Activated B cell treated with CpG ODN at 0.5 μM for 24 hours (primary cell): Measurements from ENCODE around the gene ARHGAP26. TPM values are rescaled to one million over a fixed set of nuclear protein-coding genes. Genes with fewer than 3 reads are reported as not detected.

Experiments
- ATAC-seq: fragments of 200-7000 bp; cut with Tn5 transposase; one replicate; pipeline ENCODE4 v1.10.0; 2021; ENCODE audit warnings: low read depth, mild to moderate bottlenecking, moderate library complexity
- CTCF ChIA-PET: fragments of 350-600 bp; sonication (Branson Sonifier 250); formaldehyde crosslinking; loops from one replicate; lab custom pipeline; 2021; ENCODE audit warnings: antibody characterized with exemption; lab: Charles Lee
- POLR2A ChIA-PET: fragments of 350-600 bp; sonication (Branson Sonifier 250); formaldehyde crosslinking; loops from one replicate; lab custom pipeline; 2021; ENCODE audit warnings: antibody characterized with exemption; lab: Charles Lee
- DNase-seq: peaks from one replicate; pipeline ENCODE4 v3.0.0; 2022
- H3K27ac Mint-ChIP-seq: one replicate; pipeline ENCODE4 v1.8.0; 2020; ENCODE audit warnings: mixed read lengths
- H3K27me3 Mint-ChIP-seq: one replicate; pipeline ENCODE4 v1.8.0; 2021; ENCODE audit warnings: mixed read lengths
- H3K36me3 Mint-ChIP-seq: one replicate; pipeline ENCODE4 v1.8.0; 2021; ENCODE audit warnings: low read depth, mixed read lengths
- H3K4me1 Mint-ChIP-seq: one replicate; pipeline ENCODE4 v1.8.0; 2021; ENCODE audit warnings: mixed read lengths
- H3K4me3 Mint-ChIP-seq: one replicate; pipeline ENCODE4 v1.8.0; 2020; ENCODE audit warnings: mild to moderate bottlenecking, mixed read lengths
- H3K9me3 Mint-ChIP-seq: one replicate; pipeline ENCODE4 v1.8.0; 2020; ENCODE audit warnings: mixed read lengths
- intact Hi-C: fragments of 100-400 bp; cut with micrococcal nuclease; formaldehyde crosslinking; loops from one replicate; pipeline ENCODE4 v1.15.1; 2024
- total RNA-seq: library from RNA; stranded (reverse); gene quantifications from 2 replicates; pipeline ENCODE4 v1.2.3, GENCODE V29; 2022
- TF ChIP-seq, protein P1 (sequence below): fragments of 200-600 bp; IDR thresholded peaks from one replicate; pipeline ENCODE4 v1.8.0; 2022; ENCODE audit warnings: antibody characterized with exemption, mild to moderate bottlenecking

ARHGAP26 gene
- total RNA-seq, 1 donor from 2014 or later: 20.9 TPM

DNA sequence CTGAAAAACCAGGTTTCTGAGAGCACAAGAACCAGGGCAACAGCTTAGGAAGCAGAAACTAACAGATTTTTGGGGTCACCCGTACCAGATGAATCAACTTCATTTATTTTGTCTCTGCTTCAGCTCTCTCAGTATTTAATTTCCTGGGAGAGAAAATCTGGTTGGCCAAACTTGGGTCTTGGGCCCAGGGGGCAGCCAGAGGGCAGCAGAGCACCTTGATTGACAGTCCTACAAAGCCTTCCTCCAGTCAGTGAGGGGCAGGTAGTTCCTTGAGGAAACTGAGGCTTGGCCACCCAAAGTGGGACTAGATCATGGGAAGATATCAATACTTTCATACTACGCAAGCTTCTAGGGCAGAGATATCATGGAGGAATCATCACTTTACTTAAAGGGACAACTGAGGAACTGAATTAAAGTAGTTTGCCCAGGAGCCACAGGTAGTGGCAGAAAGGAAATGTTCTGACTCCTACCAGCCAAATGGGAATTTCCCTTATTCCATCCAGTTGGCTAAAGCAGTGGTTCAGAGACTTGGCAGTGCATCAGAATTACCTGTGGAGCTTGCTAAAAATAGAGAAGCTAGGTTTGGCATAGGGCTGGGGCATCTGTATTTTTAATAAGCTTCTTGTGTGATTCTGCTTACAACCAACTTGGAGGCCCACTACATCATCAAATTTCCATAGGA, 21.5 kb upstream of the ARHGAP26 start:
- TF ChIP-seq, protein P1, sequence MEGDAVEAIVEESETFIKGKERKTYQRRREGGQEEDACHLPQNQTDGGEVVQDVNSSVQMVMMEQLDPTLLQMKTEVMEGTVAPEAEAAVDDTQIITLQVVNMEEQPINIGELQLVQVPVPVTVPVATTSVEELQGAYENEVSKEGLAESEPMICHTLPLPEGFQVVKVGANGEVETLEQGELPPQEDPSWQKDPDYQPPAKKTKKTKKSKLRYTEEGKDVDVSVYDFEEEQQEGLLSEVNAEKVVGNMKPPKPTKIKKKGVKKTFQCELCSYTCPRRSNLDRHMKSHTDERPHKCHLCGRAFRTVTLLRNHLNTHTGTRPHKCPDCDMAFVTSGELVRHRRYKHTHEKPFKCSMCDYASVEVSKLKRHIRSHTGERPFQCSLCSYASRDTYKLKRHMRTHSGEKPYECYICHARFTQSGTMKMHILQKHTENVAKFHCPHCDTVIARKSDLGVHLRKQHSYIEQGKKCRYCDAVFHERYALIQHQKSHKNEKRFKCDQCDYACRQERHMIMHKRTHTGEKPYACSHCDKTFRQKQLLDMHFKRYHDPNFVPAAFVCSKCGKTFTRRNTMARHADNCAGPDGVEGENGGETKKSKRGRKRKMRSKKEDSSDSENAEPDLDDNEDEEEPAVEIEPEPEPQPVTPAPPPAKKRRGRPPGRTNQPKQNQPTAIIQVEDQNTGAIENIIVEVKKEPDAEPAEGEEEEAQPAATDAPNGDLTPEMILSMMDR: peak; percentile 74
- ChIA-PET CTCF (interaction anchor here (0.7 to 14.1 kb wide), 36 partner anchors 10 to 1076 kb away, joined by 3 to 386 read pairs (median 4); partner anchors contain the start of gene ARHGAP26), POLR2A (interaction anchor here (1.8 kb wide), 1 partner anchor 133 kb away, joined by 6 read pairs; no protein-coding TSS in a partner anchor)
- Mint-ChIP-seq H3K9me3 (no peaks in the 10 kb centered on the region), H3K36me3 (no peaks in the 10 kb centered on the region), H3K27me3 (peaks cover 9% of the 10 kb centered on the region), H3K4me3 (no peak overlapping the region), H3K4me1 (no peaks in the 10 kb centered on the region), H3K27ac (peak overlapping the region; percentile 15)
- intact Hi-C loops: loop anchor here (1.0 to 2.0 kb wide), 6 partner anchors 22 to 1218 kb away; partner anchors contain the start of gene ARHGAP26
- DNase-seq: peak; percentile 46
- peak; percentile 49 for ATAC-seq

DNA sequence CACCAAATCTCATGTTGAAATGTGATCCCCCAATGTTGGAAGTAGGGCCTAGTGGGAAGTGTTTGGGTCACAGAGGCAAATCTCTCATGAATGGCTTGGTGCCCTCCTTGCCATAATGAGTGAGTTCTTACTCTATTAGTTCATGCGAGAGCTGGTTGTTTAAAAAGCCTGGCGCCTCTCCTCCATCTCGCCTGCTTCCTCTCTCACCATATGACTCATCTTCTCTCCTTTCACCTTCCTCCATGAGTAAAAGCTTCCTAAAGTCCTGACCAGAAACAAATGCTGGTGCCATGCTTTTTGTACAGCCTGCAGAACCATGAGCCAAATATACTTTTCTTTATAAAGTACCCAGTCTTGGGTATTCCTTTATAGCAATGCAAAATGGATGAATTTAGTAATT, 20.9 kb upstream of the ARHGAP26 start:
- H3K4me1 Mint-ChIP-seq: no peaks in the 10 kb centered on the region
- TF ChIP-seq, protein P1: no peak
- DNase-seq (no peak), ATAC-seq (no peak)
- H3K27me3 Mint-ChIP-seq: peaks cover 5% of the 10 kb centered on the region
- ChIA-PET POLR2A (no interaction called here), CTCF (interaction anchor here (0.7 to 14.1 kb wide), 20 partner anchors 9 to 598 kb away, joined by 3 to 386 read pairs (median 6); partner anchors contain the start of gene ARHGAP26)
- H3K27ac Mint-ChIP-seq: no peak overlapping the region
- no peaks in the 10 kb centered on the region for H3K9me3 Mint-ChIP-seq
- intact Hi-C loops: loop anchor here (2.0 kb wide), 2 partner anchors 1075 to 1217 kb away; no protein-coding TSS in a partner anchor
- no peaks in the 10 kb centered on the region for H3K36me3 Mint-ChIP-seq
- no peak overlapping the region for H3K4me3 Mint-ChIP-seq

DNA sequence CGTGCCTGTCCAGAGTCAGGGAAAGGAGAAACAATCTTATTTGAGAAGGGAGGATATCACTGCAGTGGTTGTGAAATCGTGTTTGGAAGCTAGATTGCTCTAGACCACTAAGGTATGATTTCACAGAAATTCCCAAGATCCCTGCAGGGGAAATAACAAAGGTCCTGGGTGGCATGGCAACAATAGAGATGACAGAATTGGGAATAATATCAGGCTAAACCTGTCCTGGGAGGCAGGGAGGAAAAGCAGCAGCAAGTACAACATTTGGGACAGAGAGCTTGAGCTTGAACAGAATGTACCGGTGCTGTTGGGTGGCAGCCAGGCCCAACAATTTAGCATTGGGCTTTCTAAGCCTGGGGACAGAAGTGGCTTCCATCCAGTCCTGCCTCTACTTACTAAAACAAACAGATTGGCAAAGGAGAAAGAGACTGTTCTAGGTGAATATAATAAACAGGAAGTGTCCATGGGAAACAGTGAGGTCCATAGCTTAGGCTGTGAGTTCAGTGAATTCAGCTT, 17.0 kb upstream of the ARHGAP26 start:
- H3K9me3 Mint-ChIP-seq: no peaks in the 10 kb centered on the region
- POLR2A ChIA-PET: no interaction called here
- H3K27me3 Mint-ChIP-seq: no peaks in the 10 kb centered on the region
- ATAC-seq: no peak
- no peak for DNase-seq
- TF ChIP-seq, protein P1: no peak
- H3K27ac Mint-ChIP-seq: no peak overlapping the region
- no peaks in the 10 kb centered on the region for H3K4me1 Mint-ChIP-seq
- no peaks in the 10 kb centered on the region for H3K36me3 Mint-ChIP-seq
- intact Hi-C loops: no loop called here
- CTCF ChIA-PET: interaction anchor here (1.5 to 14.1 kb wide), 3 partner anchors 11 to 130 kb away, joined by 3 to 386 read pairs (median 204); no protein-coding TSS in a partner anchor
- H3K4me3 Mint-ChIP-seq: no peak overlapping the region

DNA sequence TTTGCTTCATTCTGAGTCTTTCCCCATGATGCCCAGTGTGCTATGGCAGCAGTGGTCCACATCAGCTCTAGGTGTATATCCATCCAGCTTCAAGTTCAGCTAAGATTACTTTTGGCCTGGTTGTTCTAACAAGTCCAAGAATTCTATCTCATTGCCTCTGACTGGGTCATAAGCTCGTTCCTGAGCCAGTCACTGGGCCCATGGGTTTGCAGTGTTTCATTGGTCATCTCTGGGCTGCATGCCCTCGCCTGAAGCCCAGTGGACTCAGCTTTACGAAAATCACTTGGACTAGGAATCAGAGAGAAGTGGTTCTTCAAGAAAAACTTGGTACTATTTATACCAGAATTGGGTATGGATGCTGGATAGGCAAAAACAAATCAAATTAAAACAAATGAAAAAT, 16.1 kb upstream of the ARHGAP26 start:
- ATAC-seq: no peak
- H3K4me3 Mint-ChIP-seq: no peak overlapping the region
- no peaks in the 10 kb centered on the region for H3K9me3 Mint-ChIP-seq
- no peak for DNase-seq
- ChIA-PET CTCF (interaction anchor here (1.5 to 14.1 kb wide), 3 partner anchors 10 to 129 kb away, joined by 3 to 386 read pairs (median 204); no protein-coding TSS in a partner anchor), POLR2A (no interaction called here)
- TF ChIP-seq, protein P1: no peak
- intact Hi-C loops: no loop called here
- H3K4me1 Mint-ChIP-seq: no peaks in the 10 kb centered on the region
- no peaks in the 10 kb centered on the region for H3K36me3 Mint-ChIP-seq
- no peaks in the 10 kb centered on the region for H3K27me3 Mint-ChIP-seq
- no peak overlapping the region for H3K27ac Mint-ChIP-seq

DNA sequence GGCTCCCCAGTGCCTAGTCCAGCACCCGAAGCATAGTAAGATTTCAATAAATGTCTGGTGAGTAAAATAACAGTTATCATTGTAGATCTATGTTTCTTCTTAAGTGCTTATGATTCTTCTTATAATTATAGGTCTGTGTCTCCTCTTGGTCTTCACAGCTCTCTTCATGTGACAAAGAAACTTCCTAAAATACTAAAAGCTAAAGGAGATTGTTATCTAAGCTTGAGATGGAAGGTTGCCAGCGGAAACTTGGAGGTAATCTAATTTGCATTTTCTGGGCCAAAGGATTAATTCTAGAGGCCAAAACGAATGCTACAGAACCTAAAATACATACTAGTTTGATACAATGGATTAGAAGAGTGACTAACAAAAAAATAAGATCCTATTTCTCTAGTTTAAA, 13.6 kb upstream of the ARHGAP26 start:
- CTCF ChIA-PET: no interaction called here
- no peaks in the 10 kb centered on the region for H3K36me3 Mint-ChIP-seq
- no peak for DNase-seq
- no peak overlapping the region for H3K4me3 Mint-ChIP-seq
- POLR2A ChIA-PET: no interaction called here
- H3K4me1 Mint-ChIP-seq: no peaks in the 10 kb centered on the region
- ATAC-seq: no peak
- no peak overlapping the region for H3K27ac Mint-ChIP-seq
- TF ChIP-seq, protein P1: no peak
- intact Hi-C loops: no loop called here
- H3K27me3 Mint-ChIP-seq: peaks cover 2% of the 10 kb centered on the region
- no peaks in the 10 kb centered on the region for H3K9me3 Mint-ChIP-seq
